Astrocyte (in vitro differentiated cells and primary cell): Measurements from ENCODE around the gene DNAJB6. TPM values are rescaled to one million over a fixed set of nuclear protein-coding genes. Genes with fewer than 3 reads are reported as not detected.
A peak's percentile ranks its signal among the peaks of the same experiment; 100 is the strongest.

ENCODE experiments used
- DNase-seq: peaks from one replicate; pipeline ENCODE4 v3.0.0-alpha.2; 2010; ENCODE audit warnings: low read depth
- FAIRE-seq: peaks from 2 replicates; lab custom pipeline; 2011; peaks lifted over from hg19 to GRCh38; lab: Jason Lieb, UNC
- H2AFZ ChIP-seq: 2 replicates; pipeline ENCODE4 v1.6.0; 2012; ENCODE audit warnings: low read depth, low read length, inconsistent platforms
- H3K27ac ChIP-seq: 2 replicates; pipeline ENCODE4 v1.5.1; 2011; ENCODE audit warnings: low read depth, low read length, inconsistent platforms
- H3K27me3 ChIP-seq: 2 replicates; pipeline ENCODE4 v1.6.0; 2011; ENCODE audit warnings: low read length, inconsistent platforms; ENCODE audit not compliant: insufficient read depth
- H3K36me3 ChIP-seq: 2 replicates; pipeline ENCODE4 v1.5.1; 2011; ENCODE audit warnings: low read length, inconsistent platforms; ENCODE audit not compliant: insufficient read depth
- H3K4me1 ChIP-seq: 2 replicates; pipeline ENCODE4 v1.5.1; 2011; ENCODE audit warnings: low read length, inconsistent platforms; ENCODE audit not compliant: insufficient read depth
- H3K4me2 ChIP-seq: 2 replicates; pipeline ENCODE4 v1.6.0; 2012; ENCODE audit warnings: low read length, inconsistent platforms
- H3K4me3 ChIP-seq: 2 replicates; pipeline ENCODE4 v1.5.1; 2011; ENCODE audit warnings: low read depth, mild to moderate bottlenecking, low read length, inconsistent platforms; ENCODE audit not compliant: insufficient read depth
- H3K79me2 ChIP-seq: 2 replicates; pipeline ENCODE4 v1.6.0; 2012; ENCODE audit warnings: mild to moderate bottlenecking, low read length, inconsistent platforms; ENCODE audit not compliant: insufficient read depth
- H3K9ac ChIP-seq: 2 replicates; pipeline ENCODE4 v1.6.0; 2012; ENCODE audit warnings: mild to moderate bottlenecking, low read length, inconsistent platforms
- H3K9me3 ChIP-seq: 2 replicates; pipeline ENCODE4 v1.5.1; 2012; ENCODE audit warnings: low read depth, mild to moderate bottlenecking, low read length, inconsistent platforms; ENCODE audit not compliant: insufficient read depth
- H4K20me1 ChIP-seq: 2 replicates; pipeline ENCODE4 v1.6.0; 2012; ENCODE audit warnings: low read length, inconsistent platforms; ENCODE audit not compliant: insufficient read depth
- H3K27ac Mint-ChIP-seq: one replicate; pipeline ENCODE4 v1.8.0; 2021; ENCODE audit warnings: mild to moderate bottlenecking, mixed read lengths; ENCODE audit not compliant: unreplicated experiment
- H3K27me3 Mint-ChIP-seq: one replicate; pipeline ENCODE4 v1.8.0; 2021; ENCODE audit warnings: low read depth, mixed read lengths; ENCODE audit not compliant: unreplicated experiment
- H3K36me3 Mint-ChIP-seq: one replicate; pipeline ENCODE4 v1.8.0; 2021; ENCODE audit warnings: low read depth, mixed read lengths; ENCODE audit not compliant: unreplicated experiment
- H3K4me1 Mint-ChIP-seq: one replicate; pipeline ENCODE4 v1.8.0; 2021; ENCODE audit warnings: low read depth, mixed read lengths; ENCODE audit not compliant: unreplicated experiment
- H3K4me3 Mint-ChIP-seq: one replicate; pipeline ENCODE4 v1.8.0; 2021; ENCODE audit warnings: mild to moderate bottlenecking, moderate library complexity, mixed read lengths; ENCODE audit not compliant: unreplicated experiment
- H3K9me3 Mint-ChIP-seq: one replicate; pipeline ENCODE4 v1.8.0; 2021; ENCODE audit warnings: mild to moderate bottlenecking, mixed read lengths; ENCODE audit not compliant: unreplicated experiment
- CTCF ChIP-seq: IDR thresholded peaks from 2 replicates; pipeline ENCODE4 v1.5.1; 2011; ENCODE audit warnings: low read depth, mild to moderate bottlenecking, inconsistent platforms, low read length, moderate library complexity; ENCODE audit not compliant: insufficient read depth
- EZH2 ChIP-seq: IDR thresholded peaks from 2 replicates; pipeline ENCODE4 v1.6.1; 2012; ENCODE audit warnings: mild to moderate bottlenecking, low read length, inconsistent platforms; ENCODE audit not compliant: insufficient read depth
- total RNA-seq: library from RNA; stranded (reverse); gene quantifications from 2 replicates; pipeline ENCODE4 v1.2.1, GENCODE V29; 2021

The DNAJB6 gene
- total RNA-seq, 1 donor from 2014 or later, result 179 TPM

DNA sequence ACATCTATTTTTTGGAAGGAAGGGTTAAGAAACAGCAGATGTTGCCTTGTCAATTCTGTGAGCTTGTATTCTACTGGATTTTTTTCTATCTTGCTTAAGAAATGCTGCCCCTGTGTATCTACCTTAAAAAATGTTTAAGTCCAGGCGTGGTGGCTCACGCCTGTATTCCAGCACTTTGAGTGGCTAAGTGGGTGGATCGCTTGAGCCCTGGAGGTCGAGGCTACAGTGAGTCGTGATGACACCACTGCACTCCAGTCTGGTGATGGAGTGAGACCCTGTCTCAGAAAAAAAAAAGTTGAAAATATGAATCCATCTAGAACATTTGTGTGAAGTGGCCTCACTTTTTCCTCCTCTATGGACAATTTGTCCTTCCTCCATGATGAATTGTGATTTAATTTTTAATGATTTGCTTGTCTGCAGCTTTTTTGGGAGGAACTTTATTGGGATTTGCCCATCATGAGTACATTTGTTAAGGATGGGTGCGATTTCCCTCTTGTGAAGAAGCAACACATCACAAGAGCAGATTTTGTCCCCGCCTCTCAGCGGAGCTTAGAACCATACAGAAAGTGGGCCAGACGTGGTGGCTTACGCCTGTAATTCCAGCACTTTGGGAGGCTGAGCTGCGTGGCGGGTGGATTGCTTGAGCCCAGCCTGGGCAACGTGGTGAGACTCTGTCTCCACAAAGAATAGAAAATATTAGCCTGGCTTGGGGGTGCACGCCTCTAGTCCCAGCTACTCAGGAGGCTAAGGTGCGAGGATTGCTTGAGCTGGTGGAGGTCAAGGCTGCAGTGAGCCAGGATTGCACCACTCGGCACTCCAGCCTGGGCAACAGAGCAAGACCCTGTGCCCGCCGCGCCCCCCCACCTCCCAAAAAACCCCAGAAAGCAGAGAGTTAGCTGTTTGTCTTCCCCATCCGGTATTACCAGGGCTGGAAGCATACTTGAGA, 57.7 kb downstream of the DNAJB6 start:
- peaks cover 81% of the 10 kb centered on the region for H3K79me2 ChIP-seq
- Mint-ChIP-seq H3K27ac (peak overlapping the region; percentile 67), H3K36me3 (peaks cover 7% of the 10 kb centered on the region), H3K27me3 (no peaks in the 10 kb centered on the region), H3K4me1 (peaks cover 44% of the 10 kb centered on the region), H3K9me3 (no peaks in the 10 kb centered on the region), H3K4me3 (no peak overlapping the region)
- H3K4me1 ChIP-seq, result peaks cover 29% of the 10 kb centered on the region
- H3K27me3 ChIP-seq, result no peaks in the 10 kb centered on the region
- H3K4me2 ChIP-seq, result peak overlapping the region; percentile 4
- TF ChIP-seq EZH2, result no peak
- no peak for TF ChIP-seq CTCF
- no peak overlapping the region for H3K27ac ChIP-seq
- H3K4me3 ChIP-seq, result no peak overlapping the region
- H3K36me3 ChIP-seq, result peaks cover 17% of the 10 kb centered on the region
- no peak for FAIRE-seq
- H4K20me1 ChIP-seq, result peaks cover 86% of the 10 kb centered on the region
- H3K9ac ChIP-seq, result no peak overlapping the region
- no peak overlapping the region for H2AFZ ChIP-seq
- H3K9me3 ChIP-seq, result no peaks in the 10 kb centered on the region
- peak; percentile 14 for DNase-seq

- peaks cover 44% of the 10 kb centered on the region for H3K4me1 Mint-ChIP-seq
- H3K36me3 ChIP-seq, result peaks cover 20% of the 10 kb centered on the region
- H3K9me3 Mint-ChIP-seq, result no peaks in the 10 kb centered on the region
- no peaks in the 10 kb centered on the region for H3K27me3 Mint-ChIP-seq
- no peak overlapping the region for H3K27ac ChIP-seq
- H3K27ac Mint-ChIP-seq, result peak overlapping the region; percentile 66
- peaks cover 22% of the 10 kb centered on the region for H3K4me1 ChIP-seq
- H3K9ac ChIP-seq, result no peak overlapping the region
- no peaks in the 10 kb centered on the region for H3K27me3 ChIP-seq
- FAIRE-seq, result no peak
- DNase-seq, result no peak
- H3K4me2 ChIP-seq, result no peak overlapping the region
- TF ChIP-seq EZH2, result no peak
- H4K20me1 ChIP-seq, result peaks cover 85% of the 10 kb centered on the region
- H3K79me2 ChIP-seq, result peaks cover 81% of the 10 kb centered on the region
- peaks cover 10% of the 10 kb centered on the region for H3K36me3 Mint-ChIP-seq
- no peak overlapping the region for H3K4me3 Mint-ChIP-seq
- H2AFZ ChIP-seq, result no peak overlapping the region
- no peak overlapping the region for H3K4me3 ChIP-seq
- H3K9me3 ChIP-seq, result no peaks in the 10 kb centered on the region
These were observed 58.4 kb downstream of the DNAJB6 start for GRCh38 chr7:157395206-157395605.

- Histone ChIP-seq H3K4me1 (peaks cover 12% of the 10 kb centered on the region), H3K9me3 (no peaks in the 10 kb centered on the region), H4K20me1 (peaks cover 78% of the 10 kb centered on the region), H2AFZ (no peak overlapping the region), H3K4me3 (no peak overlapping the region), H3K79me2 (peaks cover 80% of the 10 kb centered on the region), H3K36me3 (peaks cover 16% of the 10 kb centered on the region), H3K27ac (no peak overlapping the region), H3K4me2 (no peak overlapping the region), H3K27me3 (no peaks in the 10 kb centered on the region), H3K9ac (no peak overlapping the region)
- FAIRE-seq, result no peak
- Mint-ChIP-seq H3K36me3 (peaks cover 14% of the 10 kb centered on the region), H3K4me1 (peaks cover 35% of the 10 kb centered on the region), H3K27ac (peak overlapping the region; percentile 18), H3K27me3 (no peaks in the 10 kb centered on the region), H3K9me3 (peaks cover 2% of the 10 kb centered on the region), H3K4me3 (no peak overlapping the region)
- DNase-seq, result no peak
- TF ChIP-seq CTCF (no peak), EZH2 (no peak)
These were observed 59.7 kb downstream of the DNAJB6 start for GRCh38 chr7:157396316-157397035.
